ENCODE results near the gene GJB3.
A peak's percentile ranks its signal among the peaks of the same experiment; 100 is the strongest.

GJB3 gene

DNA sequence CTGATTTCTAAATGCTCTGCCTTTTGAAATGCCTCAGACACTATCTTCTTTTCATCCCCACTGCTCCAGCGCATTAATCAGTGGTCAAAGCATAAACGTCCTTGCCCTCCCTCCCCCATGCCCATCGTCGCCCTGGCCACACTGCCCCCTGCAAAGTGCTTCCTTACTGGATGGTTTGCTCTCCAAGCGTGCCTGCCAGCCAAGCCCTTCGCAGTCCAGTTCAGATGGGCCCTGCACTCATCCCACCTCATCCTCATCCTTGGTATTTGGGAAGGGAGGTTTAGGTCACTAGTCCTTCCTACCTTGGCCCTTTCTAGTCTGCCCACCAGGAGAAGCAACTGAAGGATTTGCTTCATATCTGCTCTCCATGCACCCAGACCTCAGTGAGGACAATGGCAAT lies 14.9 kb downstream of the GJB3 start:
- no peak overlapping the region for H3K4ac ChIP-seq (ENCODE audit: low read depth in 1 of 2, low read length in 2 of 2)
- H3K27ac ChIP-seq (ENCODE audit: low read length, poor library complexity, severe bottlenecking), result no peak overlapping the region

DNA sequence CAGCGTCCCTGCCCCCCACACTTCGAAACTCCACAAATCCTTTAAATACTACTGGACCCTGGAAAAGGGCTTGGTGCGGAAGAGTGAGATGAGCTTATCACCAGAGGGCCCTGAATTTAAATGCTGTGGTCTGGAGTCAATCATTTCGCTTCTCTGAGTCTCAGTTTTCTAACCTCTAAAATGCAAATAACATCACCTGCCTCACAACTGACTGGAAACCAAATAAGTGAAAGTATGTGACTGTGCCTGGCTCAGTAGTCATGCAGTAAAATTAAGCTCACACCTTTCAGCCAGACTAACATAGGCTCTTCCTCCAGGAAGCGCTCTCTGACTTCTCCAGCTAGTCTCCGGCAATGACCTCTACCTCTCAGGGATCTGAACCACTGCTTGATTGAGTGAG lies 16.0 kb downstream of the GJB3 start:
- Histone ChIP-seq H3K18ac (ENCODE audit: low read depth in 1 of 2, low read length in 2 of 2) (no peak overlapping the region), H4K8ac (ENCODE audit: low read length) (no peak overlapping the region), H3K9ac (ENCODE audit: low read length) (no peak overlapping the region), H3K36me3 (ENCODE audit: control insufficient read depth in 1 of 2, insufficient read depth in 2 of 2, low read depth in 1 of 2, low read length in 2 of 2) (peaks cover 0 to 2% of the 10 kb centered on the region in 2 experiments), H2BK120ac (ENCODE audit: low read depth, low read length) (no peak overlapping the region), H2BK12ac (ENCODE audit: low read length in 2 of 2) (no peak overlapping the region), H3K4me1 (ENCODE audit: control insufficient read depth, insufficient read depth, low read depth, low read length) (no peaks in the 10 kb centered on the region), H3K27ac (ENCODE audit: low read length, poor library complexity, severe bottlenecking) (no peak overlapping the region), H3K27me3 (ENCODE audit: control insufficient read depth in 1 of 2, insufficient read depth in 1 of 2, low read length in 2 of 2) (peaks cover 16 to 41% of the 10 kb centered on the region in 2 experiments), H3K4me2 (ENCODE audit: low read length, poor library complexity, severe bottlenecking) (no peak overlapping the region), H3K14ac (ENCODE audit: low read length in 2 of 2) (no peak overlapping the region), H3K23ac (ENCODE audit: low read length in 2 of 2) (no peak overlapping the region), H2AFZ (ENCODE audit: low read depth, low read length) (no peak overlapping the region), H3K9me3 (ENCODE audit: control insufficient read depth, low read length) (no peaks in the 10 kb centered on the region), H3K4ac (ENCODE audit: low read depth in 1 of 2, low read length in 2 of 2) (no peak overlapping the region), H2BK15ac (ENCODE audit: low read depth, poor library complexity, severe bottlenecking) (no peak overlapping the region), H3K4me3 (ENCODE audit: insufficient read depth in 1 of 2, low read depth in 1 of 2, low read length in 2 of 2) (no peak overlapping the region), H2BK5ac (ENCODE audit: low read depth, low read length, poor library complexity, severe bottlenecking) (no peak overlapping the region), H2AK5ac (ENCODE audit: low read length, severe bottlenecking) (no peak overlapping the region), H3K79me1 (replicated peaks; ENCODE audit: low read length, poor library complexity, severe bottlenecking) (no peaks in the 10 kb centered on the region), H4K91ac (ENCODE audit: low read length) (no peak overlapping the region)
- no peak for DNase-seq
- 72% methylated on average over 5 of the region's 6 CpGs for WGBS

More for the DNA sequence above, 14.9 kb downstream of the GJB3 start:
- Histone ChIP-seq H4K91ac (ENCODE audit: low read length) (peak overlapping the region; percentile 30), H3K18ac (ENCODE audit: low read depth in 1 of 2, low read length in 2 of 2) (no peak overlapping the region), H3K4me1 (ENCODE audit: control insufficient read depth, insufficient read depth, low read depth, low read length) (no peaks in the 10 kb centered on the region), H3K9me3 (ENCODE audit: control insufficient read depth, low read length) (no peaks in the 10 kb centered on the region), H3K14ac (ENCODE audit: low read length in 2 of 2) (no peak overlapping the region), H2AK5ac (ENCODE audit: low read length, severe bottlenecking) (no peak overlapping the region), H3K79me1 (replicated peaks; ENCODE audit: low read length, poor library complexity, severe bottlenecking) (no peaks in the 10 kb centered on the region), H4K8ac (ENCODE audit: low read length) (no peak overlapping the region), H2BK12ac (ENCODE audit: low read length in 2 of 2) (no peak overlapping the region), H2BK5ac (ENCODE audit: low read depth, low read length, poor library complexity, severe bottlenecking) (no peak overlapping the region), H3K23ac (ENCODE audit: low read length in 2 of 2) (no peak overlapping the region), H2BK15ac (ENCODE audit: low read depth, poor library complexity, severe bottlenecking) (no peak overlapping the region), H3K27me3 (ENCODE audit: control insufficient read depth in 1 of 2, insufficient read depth in 1 of 2, low read length in 2 of 2) (peaks cover 23 to 52% of the 10 kb centered on the region in 2 experiments), H2AFZ (ENCODE audit: low read depth, low read length) (no peak overlapping the region), H3K36me3 (ENCODE audit: control insufficient read depth in 1 of 2, insufficient read depth in 2 of 2, low read depth in 1 of 2, low read length in 2 of 2) (peaks cover 0 to 2% of the 10 kb centered on the region in 2 experiments), H2BK120ac (ENCODE audit: low read depth, low read length) (no peak overlapping the region), H3K4me3 (ENCODE audit: insufficient read depth in 1 of 2, low read depth in 1 of 2, low read length in 2 of 2) (no peak overlapping the region), H3K9ac (ENCODE audit: low read length) (no peak overlapping the region), H3K4me2 (ENCODE audit: low read length, poor library complexity, severe bottlenecking) (no peak overlapping the region)
- 92% methylated on average over 6 of the region's 6 CpGs for WGBS
- DNase-seq, result no peak

DNA sequence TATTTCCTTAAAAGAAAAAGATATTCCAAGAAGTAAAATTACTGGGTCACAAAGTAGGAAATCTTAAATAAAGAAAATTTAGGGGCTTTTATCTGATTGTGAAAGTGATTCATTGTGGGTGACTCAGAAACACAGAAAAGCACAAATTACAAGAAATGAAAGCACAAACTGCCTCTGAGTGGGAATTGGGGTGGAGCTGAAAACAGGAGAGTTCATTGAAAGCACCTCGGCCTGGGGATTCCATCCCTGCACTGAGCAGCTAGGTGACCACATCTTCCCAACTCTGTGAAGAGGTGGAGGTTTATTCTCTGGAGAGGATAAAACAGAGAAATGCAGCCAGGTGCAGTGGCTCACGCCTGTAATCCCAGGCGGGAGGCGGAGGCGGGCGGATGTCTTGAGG lies 19.2 kb downstream of the GJB3 start:
- no peak for DNase-seq
- Histone ChIP-seq H2AFZ (ENCODE audit: low read depth, low read length) (no peak overlapping the region), H3K27ac (ENCODE audit: low read length, poor library complexity, severe bottlenecking) (no peak overlapping the region), H3K9me3 (ENCODE audit: control insufficient read depth, low read length) (peaks cover 7% of the 10 kb centered on the region), H2BK120ac (ENCODE audit: low read depth, low read length) (no peak overlapping the region), H2BK5ac (ENCODE audit: low read depth, low read length, poor library complexity, severe bottlenecking) (no peak overlapping the region), H3K27me3 (ENCODE audit: control insufficient read depth in 1 of 2, insufficient read depth in 1 of 2, low read length in 2 of 2) (peaks cover 3 to 16% of the 10 kb centered on the region in 2 experiments), H3K4ac (ENCODE audit: low read depth in 1 of 2, low read length in 2 of 2) (no peak overlapping the region), H4K91ac (ENCODE audit: low read length) (no peak overlapping the region), H3K9ac (ENCODE audit: low read length) (peak overlapping the region; percentile 22), H3K4me1 (ENCODE audit: control insufficient read depth, insufficient read depth, low read depth, low read length) (no peaks in the 10 kb centered on the region), H3K36me3 (ENCODE audit: control insufficient read depth in 1 of 2, insufficient read depth in 2 of 2, low read depth in 1 of 2, low read length in 2 of 2) (no peaks in the 10 kb centered on the region), H3K14ac (ENCODE audit: low read length in 2 of 2) (no peak overlapping the region), H2BK15ac (ENCODE audit: low read depth, poor library complexity, severe bottlenecking) (no peak overlapping the region), H3K4me3 (ENCODE audit: insufficient read depth in 1 of 2, low read depth in 1 of 2, low read length in 2 of 2) (no peak overlapping the region), H2BK12ac (ENCODE audit: low read length in 2 of 2) (no peak overlapping the region), H2AK5ac (ENCODE audit: low read length, severe bottlenecking) (no peak overlapping the region), H4K8ac (ENCODE audit: low read length) (no peak overlapping the region), H3K18ac (ENCODE audit: low read depth in 1 of 2, low read length in 2 of 2) (no peak overlapping the region), H3K79me1 (replicated peaks; ENCODE audit: low read length, poor library complexity, severe bottlenecking) (no peaks in the 10 kb centered on the region), H3K4me2 (ENCODE audit: low read length, poor library complexity, severe bottlenecking) (no peak overlapping the region), H3K23ac (ENCODE audit: low read length in 2 of 2) (no peak overlapping the region)
- WGBS, result 90% methylated on average over 6 of the region's 6 CpGs

DNA sequence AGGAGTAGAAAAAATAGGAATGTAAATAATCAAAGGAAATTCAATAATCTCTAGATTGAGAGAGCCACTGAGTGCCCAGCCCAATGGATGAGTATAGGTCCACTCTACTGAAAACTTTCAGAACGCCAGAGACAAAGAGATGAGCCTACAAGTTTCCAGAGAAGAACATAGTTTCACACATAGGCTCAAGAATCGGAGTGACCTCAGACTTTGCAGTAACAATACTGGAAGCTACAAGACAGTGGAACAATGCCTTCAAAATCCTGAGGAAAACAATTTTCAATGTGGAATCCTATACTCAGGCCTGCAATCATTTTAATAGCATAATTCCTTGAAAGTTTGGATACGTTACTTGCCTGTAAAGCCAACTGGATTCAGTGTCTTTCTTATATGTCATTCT lies 22.8 kb downstream of the GJB3 start:
- Histone ChIP-seq H3K4me3 (ENCODE audit: insufficient read depth in 1 of 2, low read depth in 1 of 2, low read length in 2 of 2) (no peak overlapping the region), H3K27ac (ENCODE audit: low read length, poor library complexity, severe bottlenecking) (no peak overlapping the region), H2BK12ac (ENCODE audit: low read length in 2 of 2) (no peak overlapping the region), H3K36me3 (ENCODE audit: control insufficient read depth in 1 of 2, insufficient read depth in 2 of 2, low read depth in 1 of 2, low read length in 2 of 2) (no peaks in the 10 kb centered on the region), H3K27me3 (ENCODE audit: control insufficient read depth in 1 of 2, insufficient read depth in 1 of 2, low read length in 2 of 2) (no peaks in the 10 kb centered on the region), H2AK5ac (ENCODE audit: low read length, severe bottlenecking) (no peak overlapping the region), H3K18ac (ENCODE audit: low read depth in 1 of 2, low read length in 2 of 2) (no peak overlapping the region), H2BK5ac (ENCODE audit: low read depth, low read length, poor library complexity, severe bottlenecking) (no peak overlapping the region), H3K4me1 (ENCODE audit: control insufficient read depth, insufficient read depth, low read depth, low read length) (no peaks in the 10 kb centered on the region), H2AFZ (ENCODE audit: low read depth, low read length) (no peak overlapping the region), H3K9ac (ENCODE audit: low read length) (no peak overlapping the region), H3K14ac (ENCODE audit: low read length in 2 of 2) (no peak overlapping the region), H2BK120ac (ENCODE audit: low read depth, low read length) (no peak overlapping the region), H3K9me3 (ENCODE audit: control insufficient read depth, low read length) (peaks cover 7% of the 10 kb centered on the region), H3K4ac (ENCODE audit: low read depth in 1 of 2, low read length in 2 of 2) (no peak overlapping the region), H3K23ac (ENCODE audit: low read length in 2 of 2) (no peak overlapping the region), H3K4me2 (ENCODE audit: low read length, poor library complexity, severe bottlenecking) (no peak overlapping the region), H3K79me1 (replicated peaks; ENCODE audit: low read length, poor library complexity, severe bottlenecking) (no peaks in the 10 kb centered on the region), H2BK15ac (ENCODE audit: low read depth, poor library complexity, severe bottlenecking) (no peak overlapping the region), H4K8ac (ENCODE audit: low read length) (no peak overlapping the region), H4K91ac (ENCODE audit: low read length) (no peak overlapping the region)
- no peak for DNase-seq
- WGBS, result 75% methylated on average over 3 of the region's 3 CpGs

Measured in mesenchymal stem cell (in vitro differentiated cells and primary cell).